SW480 (cell line): ENCODE results near the gene TTLL11.

Source experiments
- DNase-seq: peaks from one replicate; pipeline ENCODE4 v3.0.0-alpha.2; 2016; ENCODE audit warnings: low spot score

The TTLL11 gene

DNA sequence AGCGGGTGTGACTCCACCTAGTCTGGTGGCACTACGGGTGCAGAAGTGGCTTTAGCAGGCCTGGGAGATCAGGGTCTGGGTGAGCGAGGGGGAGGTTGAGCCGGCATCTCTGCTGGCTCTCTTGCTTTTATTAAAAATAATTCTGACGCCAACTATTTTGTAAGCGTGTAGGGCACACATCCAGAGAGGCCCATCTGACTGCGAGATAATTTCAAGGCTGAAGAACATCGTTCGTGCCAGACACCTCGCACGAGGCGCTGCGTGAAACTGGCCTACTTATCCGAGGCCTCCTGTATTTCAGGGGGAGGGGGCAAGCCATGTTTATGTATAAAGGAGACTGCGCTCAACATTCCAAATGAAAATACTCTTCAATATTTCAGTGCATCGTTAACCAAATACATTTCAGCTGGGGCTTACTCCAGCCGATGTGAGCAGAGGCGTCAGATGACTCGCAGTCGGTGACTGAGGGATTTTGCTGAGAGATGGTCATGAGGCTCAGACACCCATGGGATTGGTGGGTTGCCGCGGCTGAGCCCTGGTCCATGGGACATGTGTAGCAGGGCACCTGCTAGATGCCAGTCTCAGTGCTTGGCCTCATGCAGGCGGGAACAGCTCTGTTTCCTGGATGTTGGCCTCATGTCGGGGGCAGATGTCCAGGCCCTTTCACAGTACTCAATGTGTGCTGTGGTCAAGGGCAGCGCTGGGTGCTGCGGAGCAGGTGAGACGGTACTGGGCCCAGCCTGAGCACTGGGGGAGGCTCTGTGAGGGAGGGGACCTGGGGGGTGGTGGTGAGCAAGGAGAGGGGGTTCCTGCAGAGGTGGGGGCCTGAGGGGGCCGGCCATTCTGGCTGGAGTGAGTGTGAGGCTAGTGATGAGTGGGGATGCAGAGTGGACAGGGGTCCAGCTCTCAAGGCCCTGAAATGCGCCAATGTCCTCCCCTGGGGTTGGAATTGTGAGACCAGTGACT lies 240.2 kb downstream of the TTLL11 start:
- no peak for DNase-seq

DNA sequence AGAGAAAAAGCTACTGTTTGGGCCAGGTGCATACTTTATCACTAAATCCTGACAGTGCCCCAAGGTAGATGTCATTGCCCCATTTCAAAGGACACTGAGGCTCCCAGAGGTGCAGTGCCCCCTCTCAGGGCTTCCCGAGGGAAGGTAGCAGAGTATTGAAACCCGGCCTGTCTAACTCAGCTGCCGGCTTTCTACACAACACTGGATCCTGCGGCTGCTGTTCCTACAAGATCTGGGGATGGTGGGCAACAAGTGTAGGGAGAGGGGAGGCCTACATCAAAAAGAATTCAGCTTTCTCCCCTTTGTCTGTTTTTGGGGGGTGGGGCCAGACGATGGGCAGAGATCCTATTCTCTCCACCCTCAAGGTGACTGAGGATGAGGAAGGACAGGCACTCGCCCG lies 240.9 kb downstream of the TTLL11 start:
- DNase-seq = no peak

DNA sequence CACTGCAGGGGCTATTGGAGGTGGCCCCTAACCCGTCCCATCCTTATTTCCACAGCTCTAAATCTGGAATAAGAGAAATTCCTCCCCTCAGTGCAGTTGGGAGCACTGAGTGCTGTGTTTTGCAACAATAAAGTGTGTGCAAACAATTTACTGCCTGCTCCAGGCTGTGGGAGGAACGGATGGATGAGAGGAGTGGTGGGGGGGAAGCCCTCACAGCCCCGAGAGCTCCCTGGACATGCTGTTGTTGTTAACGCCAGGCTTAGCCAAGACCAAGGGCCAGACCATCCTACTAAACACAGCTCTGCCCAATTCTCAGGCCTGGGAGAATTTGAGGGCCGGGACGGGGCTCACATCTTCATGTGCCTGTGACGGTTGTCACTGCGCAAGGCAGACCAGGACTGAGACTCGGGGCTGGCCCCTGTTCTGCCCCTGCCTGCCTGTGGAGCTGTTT lies 241.4 kb downstream of the TTLL11 start:
- no peak for DNase-seq

DNA sequence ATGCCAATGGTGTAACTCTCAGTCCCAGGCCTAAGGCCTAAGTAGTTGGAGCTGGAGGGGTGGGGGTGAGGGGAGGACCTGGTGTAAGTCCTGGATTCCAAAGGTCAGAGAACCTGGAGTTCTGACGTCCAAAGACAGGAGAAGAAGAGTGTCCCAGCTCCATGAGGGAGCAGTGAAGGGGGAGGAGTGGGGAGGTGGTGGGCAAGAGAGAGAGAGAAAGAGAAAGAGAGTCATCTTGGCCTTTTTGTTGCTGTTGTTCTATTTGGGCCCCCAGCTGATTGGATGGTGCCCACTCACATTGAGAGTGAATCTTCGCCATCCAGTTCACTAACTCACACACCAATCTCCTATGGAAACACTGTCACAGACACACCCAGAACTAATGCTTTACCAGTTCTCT lies 242.7 kb downstream of the TTLL11 start:
- no peak for DNase-seq

DNA sequence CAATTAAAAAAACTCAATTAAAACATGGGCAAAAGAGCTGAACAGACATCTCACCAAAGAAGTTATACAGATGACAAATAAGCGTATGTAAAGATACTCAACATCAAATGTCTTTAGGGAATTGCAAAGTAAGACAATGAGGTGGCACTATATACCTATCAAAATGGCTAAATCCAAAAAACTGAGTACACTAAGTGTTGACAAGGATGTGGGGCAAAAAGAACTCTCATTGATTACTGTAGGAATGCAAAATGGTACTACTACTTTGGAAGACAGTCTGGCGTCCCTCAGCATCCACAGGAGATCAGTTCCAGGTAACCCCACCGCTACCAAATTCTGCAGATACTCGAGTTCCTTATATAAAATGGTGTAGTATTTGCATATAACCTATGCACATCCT lies 243.6 kb downstream of the TTLL11 start:
- no peak for DNase-seq

DNA sequence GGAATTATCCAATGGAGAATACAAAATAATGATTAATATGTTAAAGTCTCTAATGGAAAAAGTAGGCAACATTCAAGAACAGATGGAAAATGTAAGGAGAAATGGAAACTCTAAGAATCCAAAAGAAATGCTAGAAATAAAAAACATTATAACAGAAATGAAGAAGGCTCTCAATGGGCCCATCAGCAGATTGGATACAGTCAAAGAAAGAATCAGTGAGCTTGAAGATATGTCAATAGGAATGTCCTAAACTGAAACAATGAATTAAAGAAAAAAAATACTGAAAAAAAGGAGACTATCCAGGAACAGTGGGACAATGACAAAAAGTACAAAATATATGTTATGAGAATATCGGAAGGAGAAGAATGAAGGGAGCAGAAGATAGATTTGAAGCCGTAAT lies 248.5 kb downstream of the TTLL11 start:
- no peak for DNase-seq

DNA sequence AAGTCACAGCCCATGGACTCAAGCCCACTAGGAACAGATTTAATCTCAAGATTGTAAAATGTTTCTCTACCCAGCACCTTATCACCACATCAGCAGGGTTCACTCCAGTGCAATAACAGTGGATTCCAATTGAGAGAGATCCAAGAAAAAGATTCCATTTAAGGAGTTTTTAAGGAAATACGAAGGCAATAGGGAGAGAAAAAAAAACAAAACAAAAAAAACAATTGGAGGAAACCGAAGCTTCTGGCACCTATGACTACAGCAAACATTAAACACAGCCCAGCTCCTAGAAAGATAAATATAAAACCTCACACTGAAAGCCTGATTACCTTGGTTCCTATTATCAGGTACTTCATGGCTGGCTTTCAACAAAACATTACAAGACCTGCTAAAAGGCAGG lies 249.0 kb downstream of the TTLL11 start:
- no peak for DNase-seq

DNA sequence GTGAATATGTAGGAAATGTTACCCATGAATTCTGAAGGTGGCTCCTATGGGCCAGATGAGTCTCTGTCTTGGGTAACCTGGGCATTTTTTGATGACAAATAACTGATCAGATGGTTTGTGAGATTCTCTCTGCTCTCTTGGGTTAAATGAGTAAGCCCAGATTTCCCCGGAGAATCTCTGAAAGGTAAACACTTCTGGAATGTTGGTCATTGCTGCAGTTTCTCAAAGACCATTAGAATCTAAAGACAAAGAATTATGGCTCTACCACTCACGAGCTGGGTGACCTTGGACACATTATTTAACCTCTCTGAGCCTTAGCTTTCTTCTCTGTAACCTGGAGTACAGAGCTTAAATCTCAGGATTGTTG lies 250.5 kb downstream of the TTLL11 start:
- no peak for DNase-seq

DNA sequence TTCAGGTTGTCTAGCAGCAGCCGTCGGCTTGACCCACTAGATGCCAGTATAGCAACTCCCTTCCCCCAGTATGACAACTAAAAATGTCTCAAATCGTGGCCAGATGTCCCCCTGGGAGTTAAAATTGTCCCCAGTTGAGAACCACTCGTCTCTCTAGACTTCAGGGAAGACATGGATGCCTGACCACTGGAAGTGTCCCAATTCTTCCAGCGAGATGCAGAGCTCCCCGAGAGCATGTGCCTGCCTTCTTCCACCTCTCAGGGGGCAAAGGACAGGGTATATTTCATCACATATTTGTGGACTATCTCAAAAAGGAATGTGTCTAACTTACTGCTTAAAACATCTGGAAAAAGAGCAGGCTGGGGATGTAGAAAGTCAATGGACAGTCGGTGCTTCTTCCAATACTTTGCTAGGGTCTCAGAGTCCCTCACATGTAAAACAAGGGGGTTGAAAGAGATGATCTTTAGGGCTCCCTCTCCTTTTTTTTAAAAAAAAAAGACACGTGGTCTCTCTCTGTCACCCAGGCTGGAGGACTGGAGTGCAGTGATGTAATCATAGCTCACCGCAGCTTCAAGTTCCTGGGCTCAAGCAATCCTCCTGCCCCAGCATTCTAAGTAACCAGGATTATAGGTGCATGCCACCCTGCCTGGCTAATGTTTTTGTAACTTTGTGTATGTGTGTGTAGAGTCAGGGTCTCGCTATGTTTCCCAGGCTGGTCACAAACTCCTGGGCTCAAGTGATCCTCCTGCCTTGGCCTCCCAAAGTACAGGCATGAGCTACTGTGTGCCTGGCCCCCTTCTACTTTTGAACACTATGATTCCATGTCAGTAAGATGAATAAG lies 251.1 kb downstream of the TTLL11 start:
- DNase-seq = no peak

DNA sequence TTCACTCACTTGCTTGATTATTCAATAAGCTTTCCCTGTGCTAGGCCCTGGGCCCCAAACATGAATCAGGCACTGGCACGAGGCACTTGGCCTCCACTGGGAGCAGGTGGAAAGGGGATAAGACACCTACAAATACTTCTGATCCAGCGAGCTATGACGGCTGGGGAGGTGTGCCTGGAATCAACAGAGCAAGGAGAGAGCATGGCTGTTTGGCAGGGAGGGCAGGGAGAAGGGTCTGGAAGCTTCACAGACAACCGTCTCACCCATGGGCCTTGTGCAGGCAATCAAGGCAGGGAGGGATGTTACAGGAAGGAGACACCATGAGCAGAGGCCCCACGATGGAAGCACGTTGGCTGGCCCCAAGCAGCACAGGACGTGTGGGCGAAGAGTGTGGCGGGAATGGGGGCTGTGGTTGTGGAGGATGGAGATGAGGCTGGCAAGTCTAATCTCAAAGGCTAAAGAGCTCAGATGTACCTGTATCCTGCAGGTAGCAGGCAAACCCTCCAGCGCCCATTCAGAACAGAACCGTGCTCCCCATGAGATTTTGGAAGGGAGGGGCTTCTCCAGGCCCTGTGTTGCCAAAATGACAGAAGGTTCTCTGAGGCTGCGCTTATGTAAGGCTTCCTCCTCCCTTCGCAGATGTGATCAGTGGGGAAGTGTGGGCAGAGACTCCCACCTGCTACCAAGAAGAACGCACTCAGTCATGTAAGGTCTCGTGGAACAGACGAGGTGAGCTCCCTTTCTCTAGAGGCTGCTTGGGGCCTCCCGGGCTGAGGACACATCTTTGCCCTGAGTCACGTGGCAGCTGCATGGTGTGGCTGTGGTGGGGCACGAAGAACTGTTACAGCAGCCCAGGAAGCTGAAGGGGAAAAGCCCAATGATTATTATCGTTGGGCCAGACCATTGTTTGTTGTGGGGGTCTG lies 252.0 kb downstream of the TTLL11 start:
- no peak for DNase-seq

DNA sequence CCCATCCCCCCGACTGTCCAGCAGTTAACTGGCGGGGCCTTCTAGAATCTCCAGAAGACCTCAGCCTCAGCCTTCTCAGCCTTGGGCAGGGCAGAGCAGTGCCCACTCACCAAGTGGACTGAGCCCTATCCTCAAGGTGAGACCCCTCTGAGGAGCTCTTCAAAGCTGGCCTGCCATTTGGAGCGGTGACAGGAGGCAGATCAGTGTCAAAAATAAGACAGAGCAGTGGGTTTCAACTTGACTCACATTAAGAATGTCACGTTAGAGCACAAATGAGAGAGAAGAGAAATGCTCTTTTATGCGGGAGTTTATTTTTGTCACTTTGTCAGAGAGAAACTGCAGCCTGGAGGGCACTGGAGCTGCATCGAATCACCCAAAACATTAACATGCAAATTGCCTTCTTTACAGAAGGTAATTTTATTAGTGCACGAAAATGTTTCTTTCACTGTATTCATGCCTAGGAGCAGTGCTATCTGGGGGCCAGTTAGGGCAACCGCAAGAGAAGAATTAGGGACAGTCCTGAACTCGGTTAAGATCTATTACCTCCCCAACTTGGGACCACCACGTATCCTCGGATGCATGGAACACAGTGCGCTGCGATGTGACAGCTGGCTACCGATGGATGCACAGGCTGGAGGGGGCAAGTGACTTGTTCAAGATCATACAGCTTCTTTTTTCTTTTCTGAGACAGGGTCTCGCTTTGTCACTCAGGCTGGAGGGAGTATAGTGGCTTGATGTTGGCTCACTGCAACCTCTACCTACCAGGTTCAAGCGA lies 253.2 kb downstream of the TTLL11 start:
- no peak for DNase-seq

DNA sequence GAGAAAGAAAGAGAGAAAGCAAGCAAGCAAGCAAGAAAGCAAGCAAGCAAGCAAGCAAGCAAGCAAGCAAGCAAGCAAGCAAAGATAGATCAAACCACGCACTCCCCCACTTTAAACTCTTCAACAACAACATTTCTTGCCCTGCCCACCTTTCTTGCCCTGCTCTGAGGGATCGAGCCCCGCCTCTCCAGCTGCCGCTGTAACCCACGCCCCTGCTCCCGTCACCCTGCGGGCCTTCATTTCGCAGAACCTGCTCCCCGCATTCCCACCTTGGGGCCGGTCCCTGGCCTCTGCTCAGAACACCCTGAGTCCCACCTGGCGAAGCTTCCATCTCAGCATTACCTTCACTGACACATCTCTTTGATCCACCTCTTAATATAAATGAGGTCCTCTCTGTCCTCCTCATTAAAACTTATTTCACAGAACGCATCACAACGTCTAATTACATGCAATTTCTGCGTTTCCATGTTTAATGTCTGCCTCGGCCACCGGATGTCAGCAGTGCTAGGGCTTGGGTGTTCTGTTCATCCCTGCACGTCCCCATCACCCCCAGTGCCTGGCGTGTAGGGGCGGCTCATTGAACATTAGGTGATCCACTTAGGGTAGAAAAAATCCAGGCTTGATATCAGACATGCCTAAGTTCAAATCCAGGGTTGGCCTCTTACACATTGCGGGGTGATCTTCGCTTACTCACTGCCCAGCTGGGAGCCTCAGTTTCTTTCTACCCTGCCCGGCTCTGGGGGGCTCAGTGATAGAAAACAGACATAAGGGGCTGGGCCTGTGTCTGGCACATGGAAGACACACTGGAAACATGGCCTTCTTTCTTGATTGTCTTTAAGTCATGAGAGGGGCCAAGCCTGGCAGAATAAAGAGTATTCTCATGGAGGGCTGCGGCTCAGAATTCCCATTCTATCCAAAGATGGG lies 254.1 kb downstream of the TTLL11 start:
- DNase-seq = no peak

DNA sequence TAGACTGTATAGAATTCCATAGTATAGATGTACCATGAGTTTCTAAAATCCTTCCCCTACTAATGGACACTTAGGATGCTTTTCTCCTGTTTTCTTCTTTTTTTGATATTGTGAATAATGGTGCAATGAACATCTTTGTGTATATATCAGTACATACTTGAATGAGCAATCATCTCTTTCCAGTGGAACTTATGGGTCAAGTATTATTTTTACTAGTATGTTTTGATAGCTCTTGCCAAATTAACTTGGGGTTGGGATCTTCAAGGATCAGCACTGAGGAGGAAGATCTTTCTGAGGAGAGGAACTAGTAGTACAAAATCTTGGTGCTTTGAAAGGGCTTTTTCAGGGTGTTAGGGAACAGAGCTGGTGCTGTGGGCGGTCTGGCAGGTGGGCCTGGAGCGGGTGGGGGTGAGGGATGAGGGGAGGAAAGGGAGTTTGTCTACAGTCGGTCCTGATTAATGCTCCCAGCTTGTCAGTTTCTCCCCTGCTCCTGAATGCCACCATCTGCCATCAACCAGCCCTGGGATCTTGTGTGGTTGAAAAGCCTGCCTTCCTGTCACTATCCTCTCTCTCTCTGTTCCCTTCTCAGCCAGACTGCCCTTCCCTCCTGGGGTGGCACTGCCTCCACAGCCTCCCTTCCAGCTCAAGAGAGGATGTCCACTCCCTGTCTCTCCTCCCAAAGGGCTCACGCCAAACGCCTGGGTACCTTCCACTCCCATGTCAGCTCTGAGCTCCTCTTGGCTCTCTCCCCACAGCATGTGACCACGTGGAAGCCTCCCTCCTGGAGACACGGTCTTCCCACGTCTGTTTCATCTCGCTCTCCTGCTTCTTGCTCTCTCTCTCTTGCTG lies 255.8 kb downstream of the TTLL11 start:
- no peak for DNase-seq

DNA sequence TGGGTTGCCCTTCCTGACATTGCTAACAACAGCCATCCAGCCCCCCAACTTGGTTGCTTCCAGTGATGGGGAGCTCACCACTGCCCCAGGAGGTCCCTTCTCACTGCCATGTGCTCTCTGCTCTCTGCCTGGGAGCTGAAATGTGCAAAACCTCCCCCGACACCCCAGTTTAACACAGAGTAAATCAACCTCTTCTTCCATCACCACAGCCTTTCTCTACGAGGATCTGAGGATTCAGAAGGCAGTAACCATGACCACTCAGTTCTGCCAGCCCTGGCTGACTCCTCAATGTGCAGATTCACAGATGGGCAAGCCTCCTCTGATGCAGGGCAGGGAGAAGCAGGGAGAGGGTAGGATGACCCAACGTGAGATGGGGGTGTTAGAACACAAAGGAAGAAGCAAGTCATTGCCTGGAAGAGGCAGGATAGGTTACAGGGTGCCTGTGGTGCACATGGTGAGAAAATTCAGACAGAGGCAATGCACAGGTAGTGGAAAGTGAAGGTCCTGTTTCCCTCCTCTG lies 256.7 kb downstream of the TTLL11 start:
- DNase-seq = no peak

DNA sequence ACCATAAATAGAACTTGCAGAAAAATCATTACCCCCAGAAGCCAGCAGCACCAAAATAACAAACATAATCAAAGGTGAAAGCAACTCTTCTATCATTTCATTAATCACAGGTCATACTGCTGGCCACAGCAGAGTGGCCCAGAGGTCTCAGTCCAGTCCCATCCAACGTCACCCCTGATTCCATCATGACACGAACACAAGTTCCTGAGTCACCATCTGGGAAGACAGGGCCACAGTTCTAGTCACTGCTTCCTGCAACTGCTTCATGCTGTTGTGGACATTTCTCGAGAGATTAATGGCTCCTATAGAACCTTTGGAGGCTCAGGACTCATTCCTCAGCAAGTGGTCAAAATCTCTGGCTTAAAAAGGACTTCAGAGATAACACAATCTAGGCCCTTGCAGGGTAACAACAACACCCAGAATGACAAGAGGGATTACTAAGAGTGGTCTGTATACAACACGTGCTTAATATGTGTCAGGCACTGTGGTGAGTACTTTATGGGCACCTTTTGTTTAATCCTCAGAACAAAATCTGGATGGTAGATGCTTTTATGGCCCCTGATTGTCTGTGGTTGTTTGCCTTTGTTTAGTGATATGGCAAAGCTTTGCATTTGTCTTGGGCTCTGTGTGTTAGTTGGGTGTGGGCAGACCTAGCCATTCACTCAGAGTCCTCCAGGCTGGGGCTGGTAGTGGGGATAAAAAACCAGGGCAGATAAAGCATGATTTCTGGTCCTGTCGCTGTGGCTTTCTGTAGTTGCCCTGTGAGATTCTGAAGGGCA lies 257.3 kb downstream of the TTLL11 start:
- no peak for DNase-seq

DNA sequence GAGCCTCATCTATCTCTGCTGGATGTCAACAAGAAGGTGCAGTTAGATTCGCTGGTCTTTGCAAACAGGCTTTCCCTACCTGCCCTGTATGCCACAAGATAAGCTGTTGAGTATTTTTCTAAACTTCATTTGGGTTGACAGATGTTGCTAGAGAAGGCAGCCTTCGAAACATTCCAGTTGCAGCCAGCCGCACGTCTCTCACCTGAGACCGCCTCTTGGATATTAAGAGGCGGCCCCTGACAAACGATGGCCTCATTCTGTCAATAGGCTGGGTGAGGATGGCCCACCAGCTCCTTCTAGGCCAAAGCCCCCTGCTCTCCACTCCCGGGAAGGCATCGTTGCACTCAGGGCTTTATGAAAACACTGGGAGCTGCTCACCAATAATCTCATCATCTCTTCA lies 260.0 kb downstream of the TTLL11 start:
- DNase-seq = no peak

DNA sequence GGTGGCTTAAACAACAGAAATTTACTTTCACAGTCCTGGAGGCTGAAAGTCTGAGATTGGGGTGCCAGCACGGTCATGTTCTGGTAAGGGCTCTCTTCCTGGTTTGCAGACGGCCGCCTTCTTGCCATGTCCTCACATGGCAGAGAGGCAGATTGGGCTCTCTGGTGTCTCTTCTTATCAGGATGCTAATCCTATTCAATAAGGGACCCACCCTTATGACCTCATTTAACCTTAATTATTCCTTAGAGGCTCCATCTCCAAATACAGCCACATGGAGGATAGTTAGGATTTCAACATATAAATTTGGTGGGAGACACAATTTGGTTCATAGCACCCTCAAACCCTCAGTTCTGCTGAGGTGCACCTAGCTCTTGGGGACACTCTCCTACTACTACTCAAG lies 261.2 kb downstream of the TTLL11 start:
- DNase-seq = no peak
